Sigmoid colon (tissue), 4 donors: Measurements from ENCODE around the gene LPA.

Source experiments
- CTCF ChIP-seq, 4 experiments: fragments of 450-650 bp in 3 of 4; fragments of 200-600 bp in 1 of 4; IDR thresholded peaks; one replicate each; pipeline ENCODE4 v1.5.1; 2016 to 2019; ENCODE audit warnings: antibody characterized with exemption in 4 of 4, mild to moderate bottlenecking in 3 of 4, moderate library complexity in 2 of 4
- POLR2A ChIP-seq, 2 donors: fragments of 450-650 bp; IDR thresholded peaks; one replicate each; pipeline ENCODE4 v1.6.1; 2016; ENCODE audit warnings: antibody characterized with exemption in 2 of 2, mild to moderate bottlenecking in 2 of 2, moderate library complexity in 2 of 2
- POLR2AphosphoS5 ChIP-seq, 4 donors: sonication (generic); formaldehyde crosslinking; IDR thresholded peaks; one replicate each; pipeline ENCODE4 v1.6.1; 2017; ENCODE audit warnings: antibody characterized with exemption in 4 of 4

DNA sequence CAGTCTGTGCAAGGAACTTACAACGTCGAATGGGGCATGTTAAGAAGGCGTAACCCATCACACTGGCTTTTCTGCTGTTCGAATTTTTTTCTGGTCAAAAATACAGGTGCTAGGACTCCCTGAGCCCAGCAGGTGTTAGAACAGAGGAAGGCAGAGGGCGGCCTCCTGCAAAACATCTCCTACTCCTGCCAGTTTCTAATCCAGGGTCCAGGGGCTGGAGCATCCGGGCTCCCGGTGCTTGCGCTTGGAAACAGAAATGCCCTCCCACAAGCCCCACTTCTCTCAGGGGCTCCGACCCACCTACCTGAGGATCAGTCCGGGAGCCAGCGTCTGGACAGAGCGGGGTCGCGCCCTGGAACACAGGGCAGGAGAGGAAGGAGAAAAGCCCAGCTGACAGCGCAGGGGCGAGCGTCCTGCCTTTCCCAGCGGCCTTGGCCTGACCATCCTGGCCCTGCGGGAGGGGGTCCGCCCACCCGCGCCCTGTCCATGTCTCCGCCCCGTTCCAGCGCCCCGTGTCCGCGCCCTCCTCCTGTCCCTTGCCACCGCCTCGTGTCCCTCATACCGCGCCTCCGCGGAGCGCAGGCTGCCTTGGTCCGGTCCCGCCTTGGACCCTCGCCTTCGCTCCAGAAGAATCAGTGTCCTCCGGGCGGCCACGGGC, 14.8 kb upstream of the LPA start:
- TF ChIP-seq POLR2A (IDR thresholded peaks at IDR 0.05) (no peak), CTCF (IDR thresholded peaks at IDR 0.05) (no peak), POLR2AphosphoS5 (IDR thresholded peaks at IDR 0.05) (no peak)
